Neural cell (in vitro differentiated cells): ENCODE measurements around the gene USP13. TPM values are rescaled to one million over a fixed set of nuclear protein-coding genes. Genes with fewer than 3 reads are reported as not detected.

Source experiments
- H2AFZ ChIP-seq: fragments of 200-600, 300-800 bp; sonication (generic), shearing (Covaris generic); 2 replicates; pipeline ENCODE4 v1.6.0; 2014; ENCODE audit warnings: low read depth, mild to moderate bottlenecking, antibody characterized with exemption, low read length, moderate library complexity
- H3F3A ChIP-seq: fragments of 200-600 bp; shearing (Covaris generic); 2 replicates; pipeline ENCODE4 v1.6.1; 2016; ENCODE audit warnings: mild to moderate bottlenecking, moderate library complexity, mixed read lengths, antibody characterized with exemption, low read length; ENCODE audit not compliant: insufficient read depth, poor library complexity, severe bottlenecking
- H3K27ac ChIP-seq: fragments of 200-600, 300-800 bp; sonication (generic), shearing (Covaris generic); 2 replicates; pipeline ENCODE4 v1.5.1; 2014; ENCODE audit warnings: mild to moderate bottlenecking, low read length, moderate library complexity
- H3K27me3 ChIP-seq: fragments of 300-800, 200-600 bp; sonication (generic), shearing (Covaris generic); 2 replicates; pipeline ENCODE4 v1.6.0; 2014; ENCODE audit warnings: mild to moderate bottlenecking, low read depth, low read length, moderate library complexity; ENCODE audit not compliant: insufficient read depth
- H3K36me3 ChIP-seq: fragments of 300-800, 200-600 bp; sonication (generic), shearing (Covaris generic); 2 replicates; pipeline ENCODE4 v1.5.1; 2014; ENCODE audit warnings: mild to moderate bottlenecking, antibody characterized with exemption, low read length, moderate library complexity; ENCODE audit not compliant: insufficient read depth
- H3K4me2 ChIP-seq: fragments of 300-800, 200-600 bp; sonication (generic), shearing (Covaris generic); 2 replicates; pipeline ENCODE4 v1.6.0; 2014; ENCODE audit warnings: mild to moderate bottlenecking, low read length
- H3K4me3 ChIP-seq: fragments of 300-800, 200-600 bp; sonication (generic), shearing (Covaris generic); 2 replicates; pipeline ENCODE4 v1.5.1; 2014; ENCODE audit warnings: mild to moderate bottlenecking, low read length, moderate library complexity
- H3K79me2 ChIP-seq: fragments of 200-600 bp; shearing (Covaris generic); replicated peaks from 2 replicates; pipeline ENCODE4 v1.6.0; 2014; ENCODE audit warnings: mild to moderate bottlenecking, low read length, moderate library complexity; ENCODE audit not compliant: insufficient read depth
- H3K9ac ChIP-seq: fragments of 300-800, 200-600 bp; sonication (generic), shearing (Covaris generic); 2 replicates; pipeline ENCODE4 v1.6.1; 2016; ENCODE audit warnings: mild to moderate bottlenecking, low read length, mixed read lengths
- H3K9me2 ChIP-seq: fragments of 200-600 bp; shearing (Covaris generic); 2 replicates; pipeline ENCODE4 v1.6.1; 2016; ENCODE audit warnings: mild to moderate bottlenecking, low read length, mixed read lengths; ENCODE audit not compliant: insufficient read depth
- H3K9me3 ChIP-seq: fragments of 200-600, 300-800 bp; sonication (generic), shearing (Covaris generic); 2 replicates; pipeline ENCODE4 v1.6.1; 2016; ENCODE audit warnings: mild to moderate bottlenecking, mixed run types, low read length, moderate library complexity, mixed read lengths
- H4K20me1 ChIP-seq: fragments of 200-600 bp; shearing (Covaris generic); 2 replicates; pipeline ENCODE4 v1.6.1; 2016; ENCODE audit warnings: mild to moderate bottlenecking, mixed run types; ENCODE audit not compliant: insufficient read depth
- EP300 ChIP-seq: fragments of 450-650 bp; conservative IDR thresholded peaks from 2 replicates; pipeline ENCODE4 v1.6.1; 2014; ENCODE audit warnings: antibody characterized with exemption, mild to moderate bottlenecking, moderate library complexity; ENCODE audit not compliant: poor library complexity, severe bottlenecking
- EZH2 ChIP-seq: fragments of 200-600, 300-800 bp; shearing (Covaris generic), sonication (generic); IDR thresholded peaks from 2 replicates; pipeline ENCODE4 v1.6.1; 2014; ENCODE audit warnings: antibody characterized with exemption, low read length, borderline replicate concordance, mild to moderate bottlenecking; ENCODE audit not compliant: insufficient read depth, poor library complexity, severe bottlenecking
- MXI1 ChIP-seq: fragments of 450-650 bp; conservative IDR thresholded peaks from 2 replicates; pipeline ENCODE4 v1.6.1; 2014; ENCODE audit warnings: antibody characterized with exemption, mild to moderate bottlenecking; ENCODE audit not compliant: poor library complexity, severe bottlenecking
- POLR2AphosphoS5 ChIP-seq: IDR thresholded peaks from 2 replicates; pipeline ENCODE4 v1.6.1; 2012
- RAD21 ChIP-seq: fragments of 450-650 bp; conservative IDR thresholded peaks from 2 replicates; pipeline ENCODE4 v1.6.1; 2014; ENCODE audit warnings: antibody characterized with exemption, mild to moderate bottlenecking, moderate library complexity
- SMC3 ChIP-seq: fragments of 450-650 bp; conservative IDR thresholded peaks from 2 replicates; pipeline ENCODE4 v1.6.1; 2014; ENCODE audit warnings: antibody characterized with exemption, mild to moderate bottlenecking, moderate library complexity; ENCODE audit not compliant: poor library complexity
- TAF1 ChIP-seq: IDR thresholded peaks from 2 replicates; pipeline ENCODE4 v1.6.1; 2012; ENCODE audit warnings: low read depth
- polyA plus RNA-seq: library from polyadenylated mRNA; depleted of rRNA; stranded (reverse); fragments of >200 nt; gene quantifications from 2 replicates; pipeline ENCODE4 v1.2.3, GENCODE V29; 2014
- TF ChIP-seq, protein P1 (sequence below): fragments of 450-650 bp; IDR thresholded peaks from 2 replicates; pipeline ENCODE4 v1.5.1; 2014; ENCODE audit warnings: antibody characterized with exemption, mild to moderate bottlenecking, moderate library complexity; ENCODE audit not compliant: poor library complexity, severe bottlenecking
- TF ChIP-seq, protein P2 (sequence below): IDR thresholded peaks from 2 replicates; pipeline ENCODE4 v1.6.1; 2012; ENCODE audit warnings: borderline replicate concordance

USP13 gene
- polyA plus RNA-seq, 1 donor from 2014 or later = 3.8 TPM

GRCh38 chr3:179730506-179730905 lies 77.7 kb downstream of the USP13 start:
- no peaks in the 10 kb centered on the region for H3K9me3 ChIP-seq
- no peaks in the 10 kb centered on the region for H3K27me3 ChIP-seq
- H3K27ac ChIP-seq = no peak overlapping the region
- no peaks in the 10 kb centered on the region for H3K36me3 ChIP-seq
- H3K79me2 ChIP-seq = no peaks in the 10 kb centered on the region
- no peak overlapping the region for H3K4me3 ChIP-seq
- no peaks in the 10 kb centered on the region for H3F3A ChIP-seq
- no peaks in the 10 kb centered on the region for H3K9me2 ChIP-seq
- TF ChIP-seq TAF1 (no peak), EP300 (no peak), SMC3 (no peak), POLR2AphosphoS5 (no peak), EZH2 (no peak), MXI1 (no peak), RAD21 (no peak)
- TF ChIP-seq, protein P1, sequence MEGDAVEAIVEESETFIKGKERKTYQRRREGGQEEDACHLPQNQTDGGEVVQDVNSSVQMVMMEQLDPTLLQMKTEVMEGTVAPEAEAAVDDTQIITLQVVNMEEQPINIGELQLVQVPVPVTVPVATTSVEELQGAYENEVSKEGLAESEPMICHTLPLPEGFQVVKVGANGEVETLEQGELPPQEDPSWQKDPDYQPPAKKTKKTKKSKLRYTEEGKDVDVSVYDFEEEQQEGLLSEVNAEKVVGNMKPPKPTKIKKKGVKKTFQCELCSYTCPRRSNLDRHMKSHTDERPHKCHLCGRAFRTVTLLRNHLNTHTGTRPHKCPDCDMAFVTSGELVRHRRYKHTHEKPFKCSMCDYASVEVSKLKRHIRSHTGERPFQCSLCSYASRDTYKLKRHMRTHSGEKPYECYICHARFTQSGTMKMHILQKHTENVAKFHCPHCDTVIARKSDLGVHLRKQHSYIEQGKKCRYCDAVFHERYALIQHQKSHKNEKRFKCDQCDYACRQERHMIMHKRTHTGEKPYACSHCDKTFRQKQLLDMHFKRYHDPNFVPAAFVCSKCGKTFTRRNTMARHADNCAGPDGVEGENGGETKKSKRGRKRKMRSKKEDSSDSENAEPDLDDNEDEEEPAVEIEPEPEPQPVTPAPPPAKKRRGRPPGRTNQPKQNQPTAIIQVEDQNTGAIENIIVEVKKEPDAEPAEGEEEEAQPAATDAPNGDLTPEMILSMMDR = no peak
- TF ChIP-seq, protein P2, sequence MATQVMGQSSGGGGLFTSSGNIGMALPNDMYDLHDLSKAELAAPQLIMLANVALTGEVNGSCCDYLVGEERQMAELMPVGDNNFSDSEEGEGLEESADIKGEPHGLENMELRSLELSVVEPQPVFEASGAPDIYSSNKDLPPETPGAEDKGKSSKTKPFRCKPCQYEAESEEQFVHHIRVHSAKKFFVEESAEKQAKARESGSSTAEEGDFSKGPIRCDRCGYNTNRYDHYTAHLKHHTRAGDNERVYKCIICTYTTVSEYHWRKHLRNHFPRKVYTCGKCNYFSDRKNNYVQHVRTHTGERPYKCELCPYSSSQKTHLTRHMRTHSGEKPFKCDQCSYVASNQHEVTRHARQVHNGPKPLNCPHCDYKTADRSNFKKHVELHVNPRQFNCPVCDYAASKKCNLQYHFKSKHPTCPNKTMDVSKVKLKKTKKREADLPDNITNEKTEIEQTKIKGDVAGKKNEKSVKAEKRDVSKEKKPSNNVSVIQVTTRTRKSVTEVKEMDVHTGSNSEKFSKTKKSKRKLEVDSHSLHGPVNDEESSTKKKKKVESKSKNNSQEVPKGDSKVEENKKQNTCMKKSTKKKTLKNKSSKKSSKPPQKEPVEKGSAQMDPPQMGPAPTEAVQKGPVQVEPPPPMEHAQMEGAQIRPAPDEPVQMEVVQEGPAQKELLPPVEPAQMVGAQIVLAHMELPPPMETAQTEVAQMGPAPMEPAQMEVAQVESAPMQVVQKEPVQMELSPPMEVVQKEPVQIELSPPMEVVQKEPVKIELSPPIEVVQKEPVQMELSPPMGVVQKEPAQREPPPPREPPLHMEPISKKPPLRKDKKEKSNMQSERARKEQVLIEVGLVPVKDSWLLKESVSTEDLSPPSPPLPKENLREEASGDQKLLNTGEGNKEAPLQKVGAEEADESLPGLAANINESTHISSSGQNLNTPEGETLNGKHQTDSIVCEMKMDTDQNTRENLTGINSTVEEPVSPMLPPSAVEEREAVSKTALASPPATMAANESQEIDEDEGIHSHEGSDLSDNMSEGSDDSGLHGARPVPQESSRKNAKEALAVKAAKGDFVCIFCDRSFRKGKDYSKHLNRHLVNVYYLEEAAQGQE = no peak
- no peak overlapping the region for H3K4me2 ChIP-seq
- no peak overlapping the region for H3K9ac ChIP-seq
- H4K20me1 ChIP-seq = no peaks in the 10 kb centered on the region
- H2AFZ ChIP-seq = no peak overlapping the region

DNA sequence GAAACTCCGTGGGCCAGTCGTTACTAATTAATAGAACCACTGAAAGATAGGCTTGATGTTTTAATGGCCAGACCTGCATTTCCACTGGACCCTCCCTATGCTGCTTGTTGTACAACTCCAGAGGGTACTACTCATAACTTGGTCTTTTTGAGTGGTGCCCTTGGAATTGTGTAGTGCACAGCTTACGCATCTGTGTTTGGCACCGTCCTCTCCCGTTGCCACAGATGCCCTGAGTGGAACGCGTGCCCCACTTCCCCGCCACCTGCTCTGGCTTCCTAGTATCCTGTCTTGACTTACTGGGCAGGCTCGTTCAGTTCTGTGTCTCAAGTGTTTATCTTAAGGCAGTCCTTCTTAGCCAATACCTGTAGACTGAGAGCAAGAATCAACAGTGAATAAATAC lies 78.7 kb downstream of the USP13 start:
- Histone ChIP-seq H3K9ac (no peak overlapping the region), H3K36me3 (no peaks in the 10 kb centered on the region), H3K9me2 (no peaks in the 10 kb centered on the region), H3F3A (no peaks in the 10 kb centered on the region), H3K27me3 (no peaks in the 10 kb centered on the region), H3K4me2 (no peak overlapping the region), H3K27ac (no peak overlapping the region), H2AFZ (no peak overlapping the region), H4K20me1 (no peaks in the 10 kb centered on the region), H3K9me3 (no peaks in the 10 kb centered on the region), H3K79me2 (no peaks in the 10 kb centered on the region), H3K4me3 (no peak overlapping the region)
- no peak for TF ChIP-seq TAF1
- TF ChIP-seq MXI1 = no peak
- TF ChIP-seq SMC3 = no peak
- TF ChIP-seq RAD21 = no peak
- no peak for TF ChIP-seq EP300
- TF ChIP-seq, protein P1 = no peak
- TF ChIP-seq, protein P2 = no peak
- TF ChIP-seq EZH2 = no peak
- TF ChIP-seq POLR2AphosphoS5 = no peak
